GM19099 (cell line): ENCODE data around the gene DPRX.

Source experiments
- POLR2A ChIP-seq: IDR thresholded peaks from 3 replicates; pipeline ENCODE4 v1.6.1; 2011; ENCODE audit warnings: low read depth; ENCODE audit not compliant: insufficient read length; ENCODE audit errors: extremely low read depth

DPRX gene

GRCh38 chr19:53631949-53632407, at the start of gene DPRX:
Gene DPRX (plus strand): TSS chr19:53631999. CDS start chr19:53632107, 108 bp downstream.
- TF ChIP-seq POLR2A: no peak

DNA sequence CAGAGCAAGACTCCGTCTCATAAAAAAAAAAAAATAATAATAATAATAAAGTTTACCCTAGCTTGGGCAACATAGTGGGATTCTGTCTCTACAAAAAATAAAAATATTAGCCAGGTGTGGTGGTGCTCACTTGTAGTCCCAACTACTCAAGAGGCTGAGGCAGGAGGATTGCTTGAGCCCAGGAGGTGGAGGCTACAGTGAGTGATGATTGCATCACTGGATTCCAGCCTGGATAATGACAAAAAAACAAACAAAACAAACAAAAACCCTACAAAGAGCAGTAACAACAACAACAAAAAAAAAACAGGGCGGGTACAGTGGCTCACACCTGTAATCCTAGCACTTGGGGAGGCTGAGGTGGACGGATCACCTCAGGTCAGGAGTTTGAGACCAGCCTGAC, 48.6 kb upstream of the DPRX start:
- no peak for TF ChIP-seq POLR2A

DNA sequence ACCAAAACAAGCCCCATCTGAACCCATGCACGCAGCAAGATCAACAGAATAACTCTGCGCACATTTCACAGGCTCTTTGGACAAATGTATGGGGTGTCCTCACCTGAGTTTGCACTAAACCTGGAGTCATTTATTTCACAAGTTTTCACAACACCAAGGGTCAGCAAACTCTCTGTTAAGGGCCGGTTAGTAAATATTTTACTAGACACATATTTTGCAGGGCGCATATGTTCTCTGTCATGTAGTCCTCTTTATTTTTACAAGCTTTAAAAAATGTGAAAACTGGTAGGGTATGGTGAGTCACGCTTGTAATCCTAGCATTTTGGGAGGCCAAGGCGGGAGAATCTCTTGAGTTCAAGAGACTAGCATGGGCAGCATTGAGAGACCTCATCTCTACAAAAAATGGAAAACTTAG, 45.5 kb upstream of the DPRX start:
- no peak for TF ChIP-seq POLR2A

DNA sequence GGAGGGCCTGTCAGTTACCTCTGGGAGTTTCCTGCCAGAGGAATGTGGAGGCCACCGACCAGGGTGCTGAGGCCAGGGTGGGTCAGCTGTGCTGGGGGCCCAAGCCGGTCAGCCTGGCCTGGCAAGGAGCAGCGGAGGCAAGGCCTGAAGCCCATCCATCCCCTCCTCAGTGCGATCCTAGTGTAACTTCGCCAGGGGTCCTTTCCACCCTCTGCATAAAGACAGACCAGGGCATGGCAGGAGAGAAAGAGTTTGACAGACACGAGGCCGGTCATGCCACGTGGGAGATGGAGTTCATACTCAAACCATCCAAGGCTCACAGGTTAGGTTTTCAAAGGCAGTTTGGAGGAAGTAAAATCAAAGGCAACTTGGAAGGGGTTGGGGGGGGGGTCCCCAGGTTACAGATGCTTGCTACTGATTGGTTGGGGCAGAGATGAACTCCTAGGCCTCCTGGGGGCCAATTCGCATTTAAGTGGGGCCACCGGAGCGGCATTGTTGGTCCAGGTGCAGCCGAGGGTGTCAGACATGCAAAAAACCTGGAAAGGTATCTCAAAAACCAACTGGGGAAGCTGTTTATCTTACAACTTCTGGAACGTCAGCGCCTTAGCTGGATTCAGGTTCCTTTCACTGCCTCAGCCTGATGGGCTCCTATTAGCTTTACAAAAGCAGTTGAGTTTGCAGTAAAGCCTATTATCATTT, 36.8 kb upstream of the DPRX start:
- TF ChIP-seq POLR2A: no peak

GRCh38 chr19:53595510-53595867, 36.3 kb upstream of the DPRX start:
- no peak for TF ChIP-seq POLR2A

DNA sequence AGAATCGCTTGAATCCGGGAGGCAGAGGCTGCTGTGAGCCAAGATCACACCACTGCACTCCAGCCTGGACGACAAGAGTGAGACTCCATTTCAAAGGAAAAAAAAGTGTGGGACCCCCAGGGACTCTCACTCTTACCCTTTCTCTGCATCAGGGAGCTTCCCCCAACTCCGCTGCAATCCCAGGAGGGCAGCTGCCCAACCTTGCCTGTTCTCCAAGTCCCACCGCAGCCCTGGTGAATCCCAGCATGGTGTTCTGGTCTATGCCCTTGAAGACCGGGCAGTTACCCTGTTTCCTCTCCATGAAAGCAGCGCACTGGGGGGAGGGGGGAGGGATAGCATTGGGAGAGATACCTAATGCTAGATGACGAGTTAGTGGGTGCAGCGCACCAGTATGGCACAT, 35.7 kb upstream of the DPRX start:
- no peak for TF ChIP-seq POLR2A

DNA sequence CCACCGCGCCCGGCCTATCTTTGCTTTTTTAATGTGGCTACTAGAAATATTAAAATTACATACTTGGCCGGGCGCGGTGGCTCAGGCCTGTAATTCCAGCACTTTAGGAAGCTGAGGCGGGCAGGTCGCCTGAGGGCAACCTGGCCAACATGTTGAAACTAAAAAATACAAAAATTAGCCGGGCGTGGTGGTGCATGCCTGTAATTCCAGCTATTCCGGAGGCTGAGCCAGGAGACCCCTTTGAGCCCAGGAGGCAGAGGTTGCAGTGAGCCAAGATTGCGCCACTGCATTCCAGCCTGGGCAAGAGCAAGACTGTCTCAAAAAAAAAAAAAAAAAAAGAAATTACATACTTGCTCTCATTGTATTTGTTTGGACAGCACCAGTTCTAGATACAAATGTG, 34.8 kb upstream of the DPRX start:
- TF ChIP-seq POLR2A: no peak

- TF ChIP-seq POLR2A: no peak
Measured at GRCh38 chr19:53598361-53598760, 33.4 kb upstream of the DPRX start.

GRCh38 chr19:53600217-53600616, 31.6 kb upstream of the DPRX start:
- TF ChIP-seq POLR2A: no peak

- TF ChIP-seq POLR2A: no peak
Measured at GRCh38 chr19:53606031-53606430, 25.8 kb upstream of the DPRX start.

- no peak for TF ChIP-seq POLR2A
Measured at GRCh38 chr19:53608381-53608780, 23.4 kb upstream of the DPRX start.

GRCh38 chr19:53612762-53613526, 18.9 kb upstream of the DPRX start:
- no peak for TF ChIP-seq POLR2A

- TF ChIP-seq POLR2A: no peak
Measured at GRCh38 chr19:53621885-53622740, 9.7 kb upstream of the DPRX start.

DNA sequence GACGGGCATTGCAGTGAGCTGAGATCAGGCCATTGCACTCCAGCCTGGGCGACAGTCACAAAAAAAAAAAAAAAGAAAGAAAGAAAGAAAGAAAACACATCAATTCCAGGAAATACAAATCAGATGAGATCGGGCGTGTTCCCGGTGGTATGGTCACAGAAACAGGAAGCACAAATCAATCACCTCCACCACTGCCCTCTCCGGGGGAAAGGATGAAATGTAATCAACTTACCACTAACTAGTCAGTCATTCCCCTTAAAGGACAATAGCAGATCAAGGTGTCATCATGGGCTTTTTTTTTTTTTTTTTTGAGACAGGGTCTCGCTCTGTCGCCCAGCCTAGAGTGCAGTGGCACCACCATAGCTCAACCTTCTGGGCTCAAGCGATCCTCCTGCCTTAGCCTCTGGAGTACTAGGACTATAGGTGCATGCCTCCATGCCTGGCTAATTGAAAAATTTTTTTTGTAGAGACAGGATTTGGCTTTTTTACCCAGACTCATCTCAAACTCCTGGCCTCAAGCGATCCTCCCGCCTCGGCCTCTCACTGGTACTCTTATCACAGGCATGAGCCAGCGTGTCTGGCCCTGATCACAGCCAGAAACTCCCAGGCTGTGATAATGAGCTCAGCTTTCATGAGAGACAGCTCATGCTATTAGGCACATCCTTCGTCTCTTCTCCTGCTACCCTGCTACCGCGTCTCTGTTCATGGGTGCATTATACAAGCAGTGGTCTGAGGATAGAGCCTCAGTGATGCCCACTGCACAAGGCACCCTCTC, 6.8 kb upstream of the DPRX start:
- TF ChIP-seq POLR2A: no peak

DNA sequence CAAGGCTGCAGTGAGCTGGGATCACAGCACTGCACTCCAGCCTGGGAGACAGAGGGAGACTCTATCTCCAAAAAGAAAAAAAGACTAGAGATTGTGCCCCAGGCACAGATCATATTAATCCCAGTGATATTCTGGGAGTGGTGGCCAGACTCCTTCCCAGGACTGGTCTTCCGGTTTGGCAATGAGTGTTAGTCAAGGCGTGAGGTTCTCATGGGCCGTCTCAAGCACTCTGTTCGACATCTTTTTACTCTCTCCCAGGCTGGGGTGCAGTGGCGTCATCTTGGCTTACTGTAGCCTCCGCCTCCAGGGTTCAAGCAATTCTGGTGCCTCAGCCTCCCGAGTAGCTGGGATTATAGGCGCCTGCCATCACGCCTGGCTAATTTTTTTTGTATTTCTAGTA, 5.3 kb upstream of the DPRX start:
- TF ChIP-seq POLR2A: no peak
